Lower lobe of right lung (tissue), 2 donors: ENCODE data around the gene PTPRK. TPM values are rescaled to one million over a fixed set of nuclear protein-coding genes. Genes with fewer than 3 reads are reported as not detected.

Experiments used
- ATAC-seq, 2 donors: fragments of 200-7000 bp; cut with Tn5 transposase; one replicate each; pipeline ENCODE4 v1.9.1; 2020 to 2022; ENCODE audit warnings: mild to moderate bottlenecking in 2 of 2, moderate library complexity in 2 of 2
- DNase-seq: peaks from one replicate; pipeline ENCODE4 v3.0.0-alpha.2; 2020
- H3K27ac ChIP-seq: fragments of 200-600 bp; one replicate; pipeline ENCODE4 v1.8.0; 2022
- H3K27me3 ChIP-seq: fragments of 200-600 bp; one replicate; pipeline ENCODE4 v1.8.0; 2022; ENCODE audit warnings: low read depth
- H3K36me3 ChIP-seq: fragments of 200-600 bp; one replicate; pipeline ENCODE4 v1.8.0; 2022; ENCODE audit warnings: mild to moderate bottlenecking
- H3K4me1 ChIP-seq: fragments of 200-600 bp; one replicate; pipeline ENCODE4 v1.8.0; 2022
- H3K4me3 ChIP-seq: fragments of 200-600 bp; one replicate; pipeline ENCODE4 v1.8.0; 2022; ENCODE audit warnings: mild to moderate bottlenecking
- H3K9me3 ChIP-seq: fragments of 200-600 bp; one replicate; pipeline ENCODE4 v1.8.0; 2022
- CTCF ChIP-seq: fragments of 200-600 bp; IDR thresholded peaks from one replicate; pipeline ENCODE4 v1.8.0; 2022; ENCODE audit warnings: antibody characterized with exemption, mild to moderate bottlenecking
- intact Hi-C: fragments of 100-400 bp; cut with DNase I; formaldehyde crosslinking; loops from one replicate; pipeline ENCODE4 v1.11.0; 2022
- total RNA-seq: library from RNA; stranded (reverse); fragmentation: NEBNext Ultra II Directional; extraction: Animal tissue kit (Norgen Biotek cat#: 25700); gene quantifications from one replicate; pipeline ENCODE4 v1.2.1, GENCODE V29; 2021
- donor health status: DM: no; HTN: yes; CAD: no; lungs with severe emphysema.

The PTPRK gene
- total RNA-seq, 1 donor from 2014 or later: 62.7 TPM

- H3K27me3 ChIP-seq: no peaks in the 10 kb centered on the region
- ATAC-seq: no peak
- TF ChIP-seq CTCF: no peak
- no peaks in the 10 kb centered on the region for H3K9me3 ChIP-seq
- no peak overlapping the region for H3K4me3 ChIP-seq
- no peaks in the 10 kb centered on the region for H3K36me3 ChIP-seq
- intact Hi-C loops: no loop called here
- H3K27ac ChIP-seq: no peak overlapping the region
- no peaks in the 10 kb centered on the region for H3K4me1 ChIP-seq
- no peak for DNase-seq
These were observed 243.0 kb downstream of the PTPRK start for GRCh38 chr6:128277379-128277778.

- Histone ChIP-seq H3K27me3 (no peaks in the 10 kb centered on the region), H3K27ac (no peak overlapping the region), H3K36me3 (no peaks in the 10 kb centered on the region), H3K4me3 (no peak overlapping the region), H3K9me3 (no peaks in the 10 kb centered on the region), H3K4me1 (no peaks in the 10 kb centered on the region)
- intact Hi-C loops: no loop called here
- DNase-seq (no peak), ATAC-seq (no peak)
- no peak for TF ChIP-seq CTCF
These were observed 244.1 kb downstream of the PTPRK start for GRCh38 chr6:128276311-128276710.

DNA sequence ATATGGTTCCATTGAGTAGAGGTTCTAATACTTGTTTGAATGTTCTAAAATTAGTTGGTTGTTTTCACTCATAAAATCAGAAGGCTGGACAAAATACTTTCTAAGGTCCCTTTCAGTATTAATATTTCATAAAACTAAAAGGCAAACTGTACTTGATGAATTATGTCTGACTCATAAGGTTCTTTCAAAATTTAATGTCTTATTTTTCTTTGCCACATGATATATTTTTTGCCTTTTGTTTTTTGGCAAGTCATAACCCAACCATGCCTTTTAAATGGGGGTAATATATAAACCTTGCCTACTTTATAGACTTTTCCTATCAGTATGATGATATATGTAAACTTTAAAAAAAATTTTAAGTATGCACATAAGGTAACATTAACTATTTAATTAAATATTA is 244.7 kb downstream of the PTPRK start:
- ATAC-seq: no peak
- Histone ChIP-seq H3K4me3 (no peak overlapping the region), H3K9me3 (no peaks in the 10 kb centered on the region), H3K27me3 (no peaks in the 10 kb centered on the region), H3K36me3 (no peaks in the 10 kb centered on the region), H3K27ac (no peak overlapping the region), H3K4me1 (no peaks in the 10 kb centered on the region)
- DNase-seq: no peak
- TF ChIP-seq CTCF: no peak
- intact Hi-C loops: no loop called here

DNA sequence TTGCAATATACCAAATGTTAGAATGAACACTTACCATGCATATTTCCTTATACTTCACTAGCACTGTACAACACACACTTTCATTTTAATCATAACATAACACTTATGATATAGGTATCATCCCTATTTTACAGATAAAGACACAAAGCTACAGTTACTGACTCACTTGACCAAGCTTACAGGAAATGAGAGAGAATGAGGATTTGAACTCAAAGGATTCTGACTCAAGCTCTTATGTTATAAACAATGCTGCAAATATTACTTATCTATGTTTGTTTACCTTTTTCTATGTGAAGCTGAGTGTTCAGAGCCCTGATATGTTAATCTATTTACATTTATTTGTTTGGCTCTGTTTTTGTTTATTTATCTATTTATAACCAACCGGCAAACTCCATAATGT is 245.4 kb downstream of the PTPRK start:
- H3K27ac ChIP-seq: no peak overlapping the region
- H3K9me3 ChIP-seq: no peaks in the 10 kb centered on the region
- intact Hi-C loops: no loop called here
- no peaks in the 10 kb centered on the region for H3K27me3 ChIP-seq
- no peak overlapping the region for H3K4me3 ChIP-seq
- H3K4me1 ChIP-seq: no peaks in the 10 kb centered on the region
- TF ChIP-seq CTCF: no peak
- no peak for ATAC-seq
- H3K36me3 ChIP-seq: no peaks in the 10 kb centered on the region
- DNase-seq: no peak

DNA sequence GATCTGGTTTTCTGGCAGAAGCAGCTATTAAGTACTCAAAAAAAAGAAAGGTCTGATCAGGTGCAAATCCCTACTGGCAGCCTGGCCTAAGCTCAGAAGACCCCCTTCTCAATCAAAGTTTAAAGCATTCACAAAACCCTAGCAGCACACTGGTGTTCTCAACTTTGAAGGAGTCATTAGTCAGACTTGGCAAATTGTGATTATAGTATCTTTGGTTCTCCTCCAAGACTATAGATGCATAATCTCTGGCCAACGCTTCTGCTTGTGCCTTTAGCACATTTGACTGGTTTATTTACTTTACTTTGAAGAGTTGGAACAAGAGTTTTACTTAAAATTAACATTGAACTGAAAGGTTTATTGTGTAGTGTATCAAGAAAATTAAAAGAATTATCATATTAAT is 248.9 kb downstream of the PTPRK start:
- no peaks in the 10 kb centered on the region for H3K36me3 ChIP-seq
- H3K9me3 ChIP-seq: no peaks in the 10 kb centered on the region
- no peaks in the 10 kb centered on the region for H3K4me1 ChIP-seq
- ATAC-seq (no peak), DNase-seq (no peak)
- H3K4me3 ChIP-seq: no peak overlapping the region
- TF ChIP-seq CTCF: no peak
- no peaks in the 10 kb centered on the region for H3K27me3 ChIP-seq
- intact Hi-C loops: no loop called here
- no peak overlapping the region for H3K27ac ChIP-seq

GRCh38 chr6:128271011-128271410 is 249.4 kb downstream of the PTPRK start:
- DNase-seq (no peak), ATAC-seq (no peak)
- H3K27me3 ChIP-seq: no peaks in the 10 kb centered on the region
- no peaks in the 10 kb centered on the region for H3K4me1 ChIP-seq
- H3K9me3 ChIP-seq: no peaks in the 10 kb centered on the region
- intact Hi-C loops: no loop called here
- no peaks in the 10 kb centered on the region for H3K36me3 ChIP-seq
- TF ChIP-seq CTCF: no peak
- no peak overlapping the region for H3K27ac ChIP-seq
- no peak overlapping the region for H3K4me3 ChIP-seq
